Measurements from ENCODE around the gene MID1. TPM values are rescaled to one million over a fixed set of nuclear protein-coding genes. Genes with fewer than 3 reads are reported as not detected.
A peak's percentile ranks its signal among the peaks of the same experiment; 100 is the strongest.

Gene MID1
- polyA plus RNA-seq, 2 of the 4 experiments (the other 2 are of a cell fraction) = 59.5 to 106 TPM

DNA sequence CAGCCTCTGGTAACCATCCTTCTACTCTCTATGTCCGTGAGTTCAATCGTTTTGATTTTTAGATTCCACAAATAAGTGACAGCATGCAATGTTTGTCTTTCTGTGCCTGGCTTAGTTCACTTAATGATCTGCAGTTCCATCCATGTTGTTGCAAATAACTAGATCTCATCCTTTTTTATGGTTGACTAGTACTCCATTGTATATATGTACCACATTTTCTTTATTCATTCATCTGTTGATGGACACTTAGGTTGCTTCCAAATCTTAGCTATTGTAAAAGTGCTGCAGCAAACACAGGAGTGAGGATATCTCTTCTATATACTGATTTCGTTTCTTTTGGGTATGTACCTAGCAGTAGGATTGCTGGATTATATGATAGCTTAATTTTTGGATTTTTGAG, 140.9 kb downstream of the MID1 start:
- H3K9me3 ChIP-seq = no peaks in the 10 kb centered on the region
- 93% methylated on average over 3 of the region's 3 CpGs for WGBS (ENCODE audit: missing lambda C conversion rate)
- FAIRE-seq (no peak), ATAC-seq (no peak), DNase-seq (ENCODE audit: low read depth in 1 of 2, low spot score in 1 of 2) (no peak)
- TF ChIP-seq POLR2AphosphoS2 (conservative IDR thresholded peaks at IDR 0.05; ENCODE audit: low read length) (no peak), HOXB13 (CRISPR knock-in tag; IDR thresholded peaks at IDR 0.05; ENCODE audit: low read depth) (no peak), MAZ (IDR thresholded peaks at IDR 0.05; ENCODE audit: borderline replicate concordance, low read depth, low read length) (no peak), RARB (CRISPR knock-in tag; IDR thresholded peaks at IDR 0.05) (no peak), NPAS2 (CRISPR knock-in tag; IDR thresholded peaks at IDR 0.05; ENCODE audit: borderline replicate concordance) (no peak), RCOR1 (IDR thresholded peaks at IDR 0.05; ENCODE audit: low read depth, low read length) (no peak), EP300 (IDR thresholded peaks at IDR 0.05) (no peak), FOSB (CRISPR knock-in tag; IDR thresholded peaks at IDR 0.05) (no peak), GATA3 (IDR thresholded peaks at IDR 0.05; ENCODE audit: borderline replicate concordance) (no peak), EHMT2 (IDR thresholded peaks at IDR 0.05; ENCODE audit: low read depth) (no peak)
- TF ChIP-seq, protein P1, sequence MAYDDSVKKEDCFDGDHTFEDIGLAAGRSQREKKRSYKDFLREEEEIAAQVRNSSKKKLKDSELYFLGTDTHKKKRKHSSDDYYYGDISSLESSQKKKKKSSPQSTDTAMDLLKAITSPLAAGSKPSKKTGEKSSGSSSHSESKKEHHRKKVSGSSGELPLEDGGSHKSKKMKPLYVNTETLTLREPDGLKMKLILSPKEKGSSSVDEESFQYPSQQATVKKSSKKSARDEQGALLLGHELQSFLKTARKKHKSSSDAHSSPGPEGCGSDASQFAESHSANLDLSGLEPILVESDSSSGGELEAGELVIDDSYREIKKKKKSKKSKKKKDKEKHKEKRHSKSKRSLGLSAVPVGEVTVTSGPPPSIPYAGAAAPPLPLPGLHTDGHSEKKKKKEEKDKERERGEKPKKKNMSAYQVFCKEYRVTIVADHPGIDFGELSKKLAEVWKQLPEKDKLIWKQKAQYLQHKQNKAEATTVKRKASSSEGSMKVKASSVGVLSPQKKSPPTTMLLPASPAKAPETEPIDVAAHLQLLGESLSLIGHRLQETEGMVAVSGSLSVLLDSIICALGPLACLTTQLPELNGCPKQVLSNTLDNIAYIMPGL (CRISPR knock-in tag; IDR thresholded peaks at IDR 0.05; ENCODE audit: borderline replicate concordance) = no peak
- TF ChIP-seq, protein P2, sequence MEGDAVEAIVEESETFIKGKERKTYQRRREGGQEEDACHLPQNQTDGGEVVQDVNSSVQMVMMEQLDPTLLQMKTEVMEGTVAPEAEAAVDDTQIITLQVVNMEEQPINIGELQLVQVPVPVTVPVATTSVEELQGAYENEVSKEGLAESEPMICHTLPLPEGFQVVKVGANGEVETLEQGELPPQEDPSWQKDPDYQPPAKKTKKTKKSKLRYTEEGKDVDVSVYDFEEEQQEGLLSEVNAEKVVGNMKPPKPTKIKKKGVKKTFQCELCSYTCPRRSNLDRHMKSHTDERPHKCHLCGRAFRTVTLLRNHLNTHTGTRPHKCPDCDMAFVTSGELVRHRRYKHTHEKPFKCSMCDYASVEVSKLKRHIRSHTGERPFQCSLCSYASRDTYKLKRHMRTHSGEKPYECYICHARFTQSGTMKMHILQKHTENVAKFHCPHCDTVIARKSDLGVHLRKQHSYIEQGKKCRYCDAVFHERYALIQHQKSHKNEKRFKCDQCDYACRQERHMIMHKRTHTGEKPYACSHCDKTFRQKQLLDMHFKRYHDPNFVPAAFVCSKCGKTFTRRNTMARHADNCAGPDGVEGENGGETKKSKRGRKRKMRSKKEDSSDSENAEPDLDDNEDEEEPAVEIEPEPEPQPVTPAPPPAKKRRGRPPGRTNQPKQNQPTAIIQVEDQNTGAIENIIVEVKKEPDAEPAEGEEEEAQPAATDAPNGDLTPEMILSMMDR (IDR thresholded peaks at IDR 0.05) = no peak
- TF ChIP-seq, protein P3, sequence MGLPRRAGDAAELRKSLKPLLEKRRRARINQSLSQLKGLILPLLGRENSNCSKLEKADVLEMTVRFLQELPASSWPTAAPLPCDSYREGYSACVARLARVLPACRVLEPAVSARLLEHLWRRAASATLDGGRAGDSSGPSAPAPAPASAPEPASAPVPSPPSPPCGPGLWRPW (IDR thresholded peaks at IDR 0.05) = no peak
- TF ChIP-seq, protein P4, sequence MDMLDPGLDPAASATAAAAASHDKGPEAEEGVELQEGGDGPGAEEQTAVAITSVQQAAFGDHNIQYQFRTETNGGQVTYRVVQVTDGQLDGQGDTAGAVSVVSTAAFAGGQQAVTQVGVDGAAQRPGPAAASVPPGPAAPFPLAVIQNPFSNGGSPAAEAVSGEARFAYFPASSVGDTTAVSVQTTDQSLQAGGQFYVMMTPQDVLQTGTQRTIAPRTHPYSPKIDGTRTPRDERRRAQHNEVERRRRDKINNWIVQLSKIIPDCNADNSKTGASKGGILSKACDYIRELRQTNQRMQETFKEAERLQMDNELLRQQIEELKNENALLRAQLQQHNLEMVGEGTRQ (IDR thresholded peaks at IDR 0.05) = no peak
- TF ChIP-seq, protein P5, sequence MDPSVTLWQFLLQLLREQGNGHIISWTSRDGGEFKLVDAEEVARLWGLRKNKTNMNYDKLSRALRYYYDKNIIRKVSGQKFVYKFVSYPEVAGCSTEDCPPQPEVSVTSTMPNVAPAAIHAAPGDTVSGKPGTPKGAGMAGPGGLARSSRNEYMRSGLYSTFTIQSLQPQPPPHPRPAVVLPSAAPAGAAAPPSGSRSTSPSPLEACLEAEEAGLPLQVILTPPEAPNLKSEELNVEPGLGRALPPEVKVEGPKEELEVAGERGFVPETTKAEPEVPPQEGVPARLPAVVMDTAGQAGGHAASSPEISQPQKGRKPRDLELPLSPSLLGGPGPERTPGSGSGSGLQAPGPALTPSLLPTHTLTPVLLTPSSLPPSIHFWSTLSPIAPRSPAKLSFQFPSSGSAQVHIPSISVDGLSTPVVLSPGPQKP (IDR thresholded peaks at IDR 0.05; ENCODE audit: low read depth, low read length) = no peak
- H3K27ac ChIP-seq = no peak overlapping the region
- CTCF ChIA-PET = interaction anchor here (1.0 to 1.3 kb wide), 2 partner anchors 23 to 157 kb away, joined by 3 read pairs; no protein-coding TSS in a partner anchor
- peaks cover 23% of the 10 kb centered on the region for H3K4me1 ChIP-seq
- H3K4me3 ChIP-seq = no peak overlapping the region
- no peak overlapping the region for H3K4me2 ChIP-seq
- POLR2A ChIA-PET = no interaction called here

DNA sequence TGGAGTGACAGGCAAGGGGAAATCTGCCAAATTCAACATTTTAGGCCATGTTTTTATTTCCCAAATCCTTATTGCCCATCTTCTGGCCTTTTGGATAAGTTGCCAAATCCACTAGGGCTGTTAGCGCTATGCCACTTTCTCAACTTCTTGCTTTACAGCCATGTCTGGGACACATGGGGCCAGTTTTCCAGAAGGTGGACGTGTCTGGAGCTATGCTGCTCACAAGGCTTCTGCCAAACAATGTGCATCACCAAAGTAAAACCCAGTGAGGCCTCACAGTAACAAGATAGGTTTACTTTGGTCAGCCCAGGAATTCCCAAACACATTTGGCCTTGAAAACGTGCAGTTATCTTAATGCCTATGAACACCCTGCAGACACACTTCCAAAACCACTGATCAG, 142.9 kb downstream of the MID1 start:
- Histone ChIP-seq H3K4me3 (no peak overlapping the region), H3K4me2 (no peak overlapping the region), H3K9me3 (no peaks in the 10 kb centered on the region), H3K4me1 (peaks cover 20% of the 10 kb centered on the region; the same call in 2 of the 3 replicates), H3K27ac (0 out of 6 replicates have a peak overlapping the region, but pooled peaks of 1 of the 2 experiments have one; percentile 1)
- ATAC-seq = no peak
- CTCF ChIA-PET = interaction anchor here (0.6 to 1.5 kb wide), 2 partner anchors 44 to 121 kb away, joined by 3 read pairs; no protein-coding TSS in a partner anchor
- DNase-seq (ENCODE audit: low read depth in 1 of 2, low spot score in 1 of 2) = no peak
- peak; percentile 92 for FAIRE-seq
- TF ChIP-seq BHLHE40 (IDR thresholded peaks at IDR 0.05; ENCODE audit: low read depth, low read length) (no peak), CBX2 (IDR thresholded peaks at IDR 0.05; ENCODE audit: borderline replicate concordance, low read depth) (no peak), HOXB13 (CRISPR knock-in tag; IDR thresholded peaks at IDR 0.05; ENCODE audit: low read depth) (no peak), ESRRA (IDR thresholded peaks at IDR 0.05; ENCODE audit: borderline replicate concordance, low read length) (no peak), MAFK (IDR thresholded peaks at IDR 0.05; ENCODE audit: partially characterized antibody) (no peak), JUNB (IDR thresholded peaks at IDR 0.05) (no peak), ZSCAN20 (CRISPR knock-in tag; IDR thresholded peaks at IDR 0.05) (no peak), CHD4 (IDR thresholded peaks at IDR 0.05; ENCODE audit: borderline replicate concordance) (no peak), POLR2AphosphoS2 (conservative IDR thresholded peaks at IDR 0.05; ENCODE audit: low read length) (no peak)
- TF ChIP-seq, protein P6, sequence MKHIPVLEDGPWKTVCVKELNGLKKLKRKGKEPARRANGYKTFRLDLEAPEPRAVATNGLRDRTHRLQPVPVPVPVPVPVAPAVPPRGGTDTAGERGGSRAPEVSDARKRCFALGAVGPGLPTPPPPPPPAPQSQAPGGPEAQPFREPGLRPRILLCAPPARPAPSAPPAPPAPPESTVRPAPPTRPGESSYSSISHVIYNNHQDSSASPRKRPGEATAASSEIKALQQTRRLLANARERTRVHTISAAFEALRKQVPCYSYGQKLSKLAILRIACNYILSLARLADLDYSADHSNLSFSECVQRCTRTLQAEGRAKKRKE (CRISPR knock-in tag; IDR thresholded peaks at IDR 0.05; ENCODE audit: low read depth) = no peak
- TF ChIP-seq, protein P2 (IDR thresholded peaks at IDR 0.05) = no peak
- 81% methylated on average over 3 of the region's 3 CpGs for WGBS (ENCODE audit: missing lambda C conversion rate)
- POLR2A ChIA-PET = no interaction called here
